T-helper 2 cell (primary cell): ENCODE measurements around the gene SALL1.

Experiments
- DNase-seq, 5 experiments: peaks; one replicate each; pipeline versions ENCODE4 v3.0.0 to v3.0.0-alpha.2; 2012 to 2022

The SALL1 gene

DNA sequence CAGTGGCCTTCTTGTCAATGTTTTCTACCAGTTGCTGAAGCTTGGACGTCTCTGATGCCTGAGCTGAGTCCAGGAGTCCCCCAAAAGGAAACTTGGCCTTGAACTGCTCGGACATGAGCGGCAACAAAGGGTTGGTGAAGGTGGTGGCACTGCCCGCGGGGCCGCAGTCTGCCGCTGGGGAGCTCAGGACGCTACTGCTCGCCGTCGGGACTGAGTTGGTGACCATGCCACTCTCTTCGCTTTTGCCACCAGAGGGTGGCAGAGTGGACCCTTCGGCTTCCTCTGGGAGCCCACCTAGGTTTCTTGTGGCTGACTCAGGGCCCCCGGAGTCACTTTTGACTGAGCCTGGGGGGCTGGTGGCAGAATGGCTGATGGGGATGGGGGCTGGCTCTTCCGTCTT lies 11.0 kb downstream of the SALL1 start:
- DNase-seq, result no peak

DNA sequence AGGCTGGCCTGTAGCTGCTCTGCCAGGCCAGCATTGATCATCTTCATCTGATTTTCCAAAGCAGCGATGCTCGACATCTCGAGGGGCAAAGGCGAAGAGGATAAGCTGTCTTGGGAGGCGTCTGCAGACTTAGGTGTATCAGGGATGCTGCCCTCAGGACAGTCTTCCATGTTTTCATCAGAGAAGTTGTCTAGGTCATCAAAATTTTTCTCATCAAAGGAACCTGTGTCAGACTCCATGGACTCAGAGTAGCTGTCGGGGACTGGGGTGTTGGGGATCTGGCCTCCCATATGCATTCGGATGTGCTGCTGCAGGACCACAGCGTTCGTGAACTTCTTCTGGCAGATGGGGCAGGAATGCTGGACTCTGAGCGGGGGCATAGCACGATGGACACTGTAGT lies 11.5 kb downstream of the SALL1 start:
- DNase-seq, result no peak

DNA sequence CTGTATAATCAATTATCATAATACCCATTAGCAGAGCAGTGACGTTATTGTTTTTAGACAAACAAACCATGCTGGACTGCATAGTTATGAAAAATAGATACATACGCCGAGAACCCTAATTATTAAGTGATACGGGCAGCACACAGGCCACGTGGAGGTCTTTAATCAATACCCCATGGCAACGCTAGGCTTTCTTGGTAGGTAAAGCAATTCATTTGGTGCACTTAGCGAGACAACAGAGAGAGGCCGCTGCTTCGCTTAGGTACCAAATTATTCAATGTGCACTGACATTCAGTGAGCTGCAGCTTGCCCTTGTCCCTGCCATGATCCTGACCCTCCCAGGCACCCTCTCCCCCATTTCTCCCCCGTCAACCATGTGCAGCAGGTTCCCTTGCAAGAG lies 12.9 kb downstream of the SALL1 start:
- DNase-seq, result no peak

DNA sequence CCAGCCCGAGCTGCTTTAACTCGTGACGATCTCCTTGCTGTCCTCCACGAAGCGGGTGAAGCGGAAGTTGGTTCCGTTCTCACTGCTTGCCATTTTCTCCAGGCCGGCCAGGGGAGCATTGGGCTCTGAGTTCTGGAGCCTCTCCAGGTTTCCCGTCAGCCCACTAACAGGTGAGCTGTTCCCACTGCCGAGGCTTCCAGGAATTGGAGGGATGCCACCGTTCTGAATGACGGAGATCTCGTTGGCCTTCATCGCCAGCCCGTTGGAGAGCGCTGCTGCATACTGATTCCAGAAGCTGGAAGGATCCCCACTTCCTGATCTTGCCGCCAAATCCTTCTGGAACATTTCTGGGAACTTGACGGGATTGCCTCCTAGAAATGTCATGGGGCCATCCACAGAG lies 14.0 kb downstream of the SALL1 start:
- DNase-seq, result no peak

DNA sequence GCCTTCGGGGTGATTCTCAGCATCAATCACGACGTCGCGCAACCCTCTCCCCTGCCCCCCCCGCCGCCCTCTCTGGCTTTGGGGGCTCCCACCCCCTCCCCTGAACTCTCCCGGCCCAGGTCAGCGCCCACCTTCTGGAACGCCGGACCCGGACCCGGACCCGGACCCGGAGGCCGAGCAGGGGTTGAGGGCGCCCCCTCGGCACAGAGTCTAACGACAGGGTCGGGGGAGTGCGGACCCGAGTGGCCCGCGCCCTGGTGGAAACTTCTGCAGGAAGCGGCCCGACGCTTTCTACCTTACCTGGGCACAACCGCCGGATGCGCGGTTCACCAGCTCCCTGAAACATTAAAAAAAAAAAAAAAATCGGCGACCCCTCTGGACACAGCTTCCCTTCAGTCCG lies 16.2 kb downstream of the SALL1 start:
- DNase-seq, result no peak

DNA sequence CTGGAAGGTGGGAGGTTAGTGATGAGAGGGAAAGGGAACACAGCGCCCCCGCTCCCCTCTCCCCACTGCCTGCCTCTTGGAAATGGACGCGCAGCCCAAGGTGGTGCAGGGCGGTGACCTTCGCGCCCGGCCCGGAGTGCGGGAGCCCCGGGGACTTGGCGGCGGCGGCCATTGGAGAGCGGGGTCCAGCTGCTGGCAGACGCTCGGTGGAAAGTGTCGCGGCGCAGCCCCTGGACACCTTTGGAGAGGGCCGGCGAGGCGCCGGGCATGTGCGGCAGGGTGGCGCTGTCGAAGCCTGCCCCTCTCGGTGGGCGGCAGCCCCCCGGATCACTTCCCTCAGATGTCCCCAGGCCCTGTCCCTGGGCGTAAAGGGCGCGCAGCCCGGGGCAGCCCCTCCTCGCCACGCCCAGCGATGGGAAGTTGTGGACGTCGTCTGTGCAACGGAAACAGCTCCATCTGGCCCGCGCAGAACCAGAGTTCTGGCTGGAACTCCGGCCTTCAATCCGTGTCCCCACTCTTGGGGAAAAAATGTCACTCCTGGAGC lies 16.7 kb downstream of the SALL1 start:
- no peak for DNase-seq

DNA sequence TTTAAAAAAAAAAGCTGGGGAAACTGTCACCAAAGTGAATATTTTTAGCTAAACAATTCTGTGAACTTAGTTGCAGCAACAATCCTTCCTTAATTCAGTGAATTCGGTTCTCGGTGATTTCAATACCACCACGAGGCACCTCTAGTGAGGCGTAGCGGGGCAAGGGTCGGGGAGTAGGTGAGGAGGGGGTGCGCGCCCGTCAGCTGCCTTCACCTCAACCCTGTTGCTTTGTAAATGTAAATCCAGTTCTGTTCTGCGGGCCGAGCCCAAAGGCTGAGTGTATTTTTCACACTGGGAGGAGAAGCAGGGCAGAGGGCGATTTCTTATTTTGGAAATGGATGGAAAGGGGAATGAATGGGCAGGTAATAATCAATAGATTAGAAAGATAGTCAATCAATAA lies 17.4 kb downstream of the SALL1 start:
- no peak for DNase-seq

DNA sequence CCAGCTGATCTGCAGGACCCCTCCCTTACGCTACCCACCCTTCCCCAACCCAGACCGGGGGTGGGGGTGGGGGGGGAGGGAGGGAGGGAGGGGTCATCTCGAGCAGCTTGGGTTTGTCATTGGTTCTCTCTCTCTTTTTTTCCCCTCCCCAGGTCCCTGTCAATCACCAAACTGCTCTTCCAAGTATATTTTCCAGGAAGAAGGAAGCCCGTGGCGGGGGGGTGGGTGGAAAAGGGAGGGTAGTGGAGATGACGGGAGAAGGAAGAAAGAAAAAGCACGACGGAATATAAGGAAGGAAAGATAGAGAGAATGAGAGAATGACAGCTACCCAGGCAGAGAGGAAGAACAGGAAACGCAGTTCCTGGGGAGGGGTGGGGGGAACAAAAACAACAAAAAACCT lies 17.9 kb downstream of the SALL1 start:
- no peak for DNase-seq

DNA sequence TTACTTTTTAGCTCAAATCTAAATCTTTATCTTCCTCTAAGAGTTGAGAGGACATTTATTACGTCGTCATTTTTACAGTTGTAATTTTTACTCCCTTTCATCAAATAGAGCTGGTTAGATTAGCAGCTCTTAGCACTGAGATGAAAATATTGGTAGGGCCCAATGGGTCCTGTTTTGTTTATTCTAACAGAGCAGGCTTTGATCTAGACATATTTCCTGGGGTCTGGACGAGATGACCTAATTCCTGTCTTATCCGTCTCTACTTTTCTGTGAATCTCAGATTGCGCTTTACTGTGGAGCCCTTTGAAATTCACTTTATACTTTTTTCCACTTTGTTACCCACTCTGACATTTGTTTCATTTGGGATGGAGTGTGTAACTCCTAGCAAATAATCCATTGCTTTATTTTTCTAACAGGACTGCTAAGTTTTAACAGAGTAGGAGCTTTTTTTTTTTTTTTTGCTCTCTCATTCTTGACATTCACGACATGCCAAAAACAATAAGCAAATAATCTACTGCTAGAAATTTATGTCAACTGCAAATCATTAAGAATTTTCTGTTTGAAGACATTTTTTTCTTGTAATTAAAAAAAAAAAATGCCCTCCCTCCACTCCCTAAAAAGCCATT lies 18.5 kb downstream of the SALL1 start:
- no peak for DNase-seq

DNA sequence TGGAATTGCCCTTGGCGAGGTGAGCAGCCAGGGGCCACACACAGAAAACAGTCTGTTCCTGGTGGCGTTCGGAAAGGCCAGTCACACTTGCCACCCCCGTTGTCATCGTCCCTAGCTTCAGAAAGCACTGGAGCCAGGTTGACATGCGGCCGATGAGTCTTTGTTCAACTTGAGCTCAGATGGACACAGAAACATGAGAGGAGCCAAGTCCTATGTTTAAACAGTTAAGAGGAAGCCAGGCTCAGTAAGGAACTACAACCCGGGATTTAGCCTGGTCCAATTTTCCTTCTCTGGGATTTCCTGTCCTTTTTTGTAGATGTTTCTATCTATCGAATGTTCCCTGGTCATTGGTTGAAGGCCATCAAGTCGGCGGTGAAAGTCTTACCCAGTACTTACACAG lies 19.5 kb downstream of the SALL1 start:
- DNase-seq, result no peak

DNA sequence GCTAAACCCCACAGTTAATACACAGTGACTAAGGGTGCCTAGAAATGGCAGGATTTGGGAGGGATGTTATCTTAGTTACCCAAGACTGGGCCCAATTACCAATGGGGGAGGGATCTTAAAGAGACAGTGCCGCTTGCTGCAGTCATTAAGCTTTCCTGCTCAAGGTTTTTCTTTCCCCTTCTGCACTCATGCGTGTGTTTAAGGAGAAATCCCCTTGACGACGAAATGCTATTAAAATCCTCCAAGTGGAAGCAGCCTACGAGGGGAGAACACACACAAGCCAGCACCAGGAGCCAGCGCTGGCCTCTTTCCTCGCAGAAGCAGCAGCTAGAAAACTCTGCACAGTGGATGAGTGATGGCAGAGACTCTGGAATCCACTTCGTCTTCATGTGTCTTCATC lies 22.0 kb downstream of the SALL1 start:
- DNase-seq, result no peak

DNA sequence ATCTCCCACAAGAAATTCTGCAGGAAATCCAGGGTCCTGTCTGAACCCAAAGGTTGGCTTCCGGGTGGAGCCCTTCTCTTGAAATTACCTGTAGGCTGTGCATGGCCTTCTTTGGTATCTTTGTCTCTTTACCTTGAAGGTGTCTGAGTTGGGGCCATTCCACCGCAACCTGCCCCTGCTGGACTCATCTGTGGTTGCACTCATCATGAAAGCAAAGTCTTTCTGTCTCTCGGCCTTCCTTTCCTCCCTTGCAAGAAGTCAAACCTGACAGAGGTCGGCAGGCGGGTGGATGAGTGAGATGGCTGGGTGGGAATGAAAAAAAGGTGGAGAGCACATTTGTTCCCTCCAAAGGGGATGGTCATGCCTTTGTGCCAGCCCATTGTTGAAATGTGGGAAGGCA lies 25.1 kb downstream of the SALL1 start:
- no peak for DNase-seq

DNA sequence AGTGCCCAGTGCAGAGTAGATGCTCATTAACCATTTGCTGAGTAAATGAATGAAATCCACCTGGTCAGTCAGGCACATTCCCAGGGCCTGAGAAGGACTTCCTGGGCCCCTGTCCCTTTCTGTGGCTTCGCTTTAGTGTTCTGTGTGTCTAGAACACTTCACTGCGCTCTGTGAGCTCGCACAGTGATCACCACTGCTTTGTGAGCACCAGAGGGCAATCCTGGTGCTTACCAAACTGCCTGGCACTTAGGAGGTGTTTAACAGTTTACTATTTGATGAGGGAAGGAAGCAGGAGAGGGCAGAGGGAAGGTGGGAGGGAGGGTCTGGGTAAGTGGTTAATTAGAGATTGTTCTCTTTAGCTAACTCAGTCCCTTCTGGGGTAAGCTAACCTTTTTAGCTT lies 26.2 kb downstream of the SALL1 start:
- no peak for DNase-seq

DNA sequence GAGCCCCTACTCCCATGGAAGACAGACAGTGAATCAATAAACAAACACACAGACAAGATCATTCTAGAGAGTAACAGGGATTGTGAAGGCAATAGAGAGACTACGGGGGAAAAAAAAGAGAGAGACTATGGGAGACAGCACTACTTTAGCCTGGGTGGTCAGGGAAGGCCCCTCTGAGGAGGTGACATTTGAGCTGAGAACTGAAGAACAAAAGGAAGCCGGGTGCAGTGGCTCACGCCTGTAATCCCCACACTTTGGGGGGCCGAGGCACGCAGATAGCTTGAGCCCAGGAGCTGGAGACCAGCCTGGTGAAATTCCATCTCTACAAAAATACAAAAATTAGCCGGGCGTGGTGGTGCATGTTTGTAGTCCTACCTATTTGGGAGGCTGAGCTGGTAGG lies 29.2 kb downstream of the SALL1 start:
- no peak for DNase-seq

DNA sequence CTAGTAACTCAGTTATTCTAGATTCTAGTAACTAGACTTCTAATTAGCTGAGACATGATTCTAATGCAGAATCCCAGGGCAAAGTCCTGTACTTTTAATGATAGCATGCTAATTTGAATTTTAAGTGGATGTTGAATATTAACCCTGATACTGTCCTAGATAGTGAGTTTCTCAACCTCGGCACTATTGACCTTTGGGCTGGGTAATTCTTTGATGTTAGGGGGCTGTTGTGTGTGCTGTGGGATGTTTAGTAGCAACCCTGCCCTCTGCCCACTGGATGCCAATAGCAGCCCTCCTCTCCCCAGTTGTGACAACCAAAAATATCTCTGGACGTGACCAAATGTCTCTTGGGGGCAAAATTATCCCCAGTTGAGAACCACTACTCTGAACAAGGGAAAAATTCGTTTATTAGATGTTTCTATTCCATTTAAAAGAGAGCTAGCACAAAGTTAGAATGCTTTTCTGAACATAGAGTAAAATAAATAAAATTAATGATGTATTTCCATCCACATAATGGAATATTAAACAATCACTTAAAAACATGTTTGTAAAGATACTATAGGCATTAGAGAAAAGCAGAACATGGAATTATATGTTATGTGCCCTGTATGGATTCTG lies 30.2 kb downstream of the SALL1 start:
- DNase-seq, result no peak

DNA sequence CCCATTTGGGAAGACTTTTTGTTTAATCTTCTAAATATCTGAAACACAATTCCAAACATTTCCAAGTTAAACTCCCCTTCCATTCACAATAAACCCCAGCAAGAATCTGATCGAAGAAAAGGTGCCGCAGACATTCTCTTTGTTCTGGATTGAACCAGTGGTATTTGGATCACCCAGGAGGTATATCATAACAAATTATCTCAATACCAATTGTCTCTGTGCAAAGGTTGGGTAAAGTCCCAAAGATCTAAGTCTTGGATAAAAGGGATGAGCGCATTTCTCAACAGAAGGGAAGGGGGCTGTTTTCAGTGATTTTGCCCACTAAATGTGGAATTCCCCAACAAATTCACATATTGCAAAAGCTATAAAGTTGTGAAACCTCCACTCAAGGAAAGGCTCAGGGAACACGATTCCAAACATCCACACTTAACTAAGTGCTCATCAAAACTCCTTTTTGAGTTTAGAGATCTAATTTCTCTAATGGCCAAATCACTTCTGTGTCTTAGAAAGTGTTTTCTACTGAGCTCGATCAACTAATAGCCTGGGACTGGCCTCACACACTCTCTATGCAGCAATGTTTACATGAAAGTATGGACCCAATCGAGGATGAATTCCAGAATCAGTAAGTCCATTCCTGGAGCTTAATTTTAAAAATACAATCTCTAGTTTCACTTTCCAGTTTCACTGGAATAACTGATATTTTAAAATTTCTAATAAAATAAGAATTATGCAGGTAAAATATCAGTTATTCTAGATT lies 30.9 kb downstream of the SALL1 start:
- no peak for DNase-seq

DNA sequence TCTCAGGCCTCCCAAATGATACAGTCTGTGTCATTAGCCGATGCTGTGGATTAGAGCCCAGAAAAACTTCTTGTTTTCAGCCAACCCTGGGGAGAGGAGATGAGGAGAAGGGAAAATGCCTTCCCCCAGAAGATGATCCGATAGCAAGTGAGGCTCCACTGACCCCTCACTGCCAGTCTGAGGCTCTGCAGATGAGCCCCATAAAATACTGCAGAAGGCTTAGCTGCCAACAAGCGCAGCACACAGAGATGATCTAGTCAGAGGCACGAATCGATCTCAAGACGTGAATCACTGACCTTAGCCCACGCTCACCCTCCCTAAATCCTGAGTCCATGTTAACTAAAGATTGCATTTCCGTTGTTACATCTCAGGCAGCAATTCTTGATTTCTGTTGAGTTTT lies 31.5 kb downstream of the SALL1 start:
- DNase-seq, result no peak

DNA sequence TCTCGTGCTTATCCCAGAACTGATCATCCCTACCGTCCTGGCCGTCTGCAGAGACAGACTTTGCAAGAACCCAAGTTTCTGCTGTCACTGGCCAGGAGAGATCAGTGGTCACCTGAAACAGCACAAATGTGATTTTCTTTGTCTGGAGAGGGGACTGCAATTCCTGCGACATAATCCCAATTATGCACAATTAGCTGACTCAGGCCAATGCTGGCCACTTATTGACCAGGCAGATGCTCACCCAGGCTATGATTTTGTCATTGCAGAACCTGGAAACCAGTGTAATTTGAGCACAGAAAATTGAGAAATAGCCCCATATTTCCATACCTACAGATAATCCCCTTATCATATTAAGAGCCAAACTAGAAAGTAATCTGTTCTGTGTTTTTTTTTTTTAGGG lies 34.7 kb downstream of the SALL1 start:
- no peak for DNase-seq

DNA sequence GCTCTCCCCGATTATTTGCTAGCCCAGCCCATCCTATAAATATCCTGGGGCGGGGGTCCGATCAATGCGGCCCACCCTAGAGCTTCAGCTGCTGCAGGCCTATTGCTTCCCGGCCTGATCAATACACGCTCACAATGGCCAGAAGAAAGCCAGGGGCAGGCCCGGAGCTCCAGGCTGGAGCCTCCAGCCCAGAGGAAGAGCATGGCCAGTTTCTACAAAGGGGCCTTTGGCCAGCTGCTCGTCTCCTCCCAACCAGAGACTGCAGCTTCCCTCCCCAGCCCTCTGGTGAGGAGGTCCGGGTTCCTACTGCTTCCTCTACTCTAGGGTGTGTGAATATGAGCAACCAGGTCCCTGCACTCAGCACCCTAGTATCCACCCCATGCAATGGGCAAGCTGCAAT lies 36.7 kb downstream of the SALL1 start:
- DNase-seq, result no peak

DNA sequence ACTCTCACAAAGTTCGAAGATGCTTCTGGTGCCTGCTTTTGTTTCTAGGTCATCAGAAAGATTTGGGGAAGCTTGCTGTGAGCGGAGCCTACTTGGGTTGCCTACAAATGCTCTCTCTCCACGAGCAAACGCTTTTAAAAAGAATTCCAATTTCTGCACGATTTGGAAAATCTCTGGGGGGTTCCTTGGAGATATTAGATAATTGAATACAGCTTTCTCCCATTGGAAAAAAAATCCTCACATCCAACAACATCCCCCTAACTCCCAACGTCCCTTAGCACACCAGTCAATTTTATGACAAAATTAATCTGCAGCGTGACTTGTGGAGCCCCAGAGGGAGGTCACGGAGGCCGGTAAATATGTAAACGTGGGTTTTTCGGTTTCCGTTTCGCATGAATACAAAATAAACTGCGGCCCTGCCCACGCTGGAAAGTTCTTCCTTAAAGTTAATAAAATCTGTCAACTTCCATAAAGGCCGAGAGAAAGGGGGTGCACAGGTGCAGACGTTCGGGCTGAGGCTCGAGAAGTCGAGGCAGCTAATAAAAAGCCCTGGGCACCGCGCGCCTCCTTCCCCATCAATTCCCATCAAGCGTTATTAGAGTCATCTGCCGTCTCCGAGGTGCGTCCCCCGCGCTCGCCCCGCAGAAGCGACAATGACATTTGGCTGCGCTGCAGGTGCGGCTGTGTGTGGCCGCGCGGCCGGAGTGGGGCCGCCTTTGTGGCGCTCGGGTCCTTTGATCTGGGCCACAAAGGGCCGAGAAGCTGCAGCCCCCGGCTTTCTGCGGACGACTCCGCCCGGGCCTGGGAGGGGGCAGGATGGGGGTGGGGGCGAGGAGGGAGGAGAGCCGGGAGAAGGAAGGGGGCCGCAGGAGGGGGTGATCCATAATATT lies 37.6 kb downstream of the SALL1 start:
- DNase-seq, result no peak

DNA sequence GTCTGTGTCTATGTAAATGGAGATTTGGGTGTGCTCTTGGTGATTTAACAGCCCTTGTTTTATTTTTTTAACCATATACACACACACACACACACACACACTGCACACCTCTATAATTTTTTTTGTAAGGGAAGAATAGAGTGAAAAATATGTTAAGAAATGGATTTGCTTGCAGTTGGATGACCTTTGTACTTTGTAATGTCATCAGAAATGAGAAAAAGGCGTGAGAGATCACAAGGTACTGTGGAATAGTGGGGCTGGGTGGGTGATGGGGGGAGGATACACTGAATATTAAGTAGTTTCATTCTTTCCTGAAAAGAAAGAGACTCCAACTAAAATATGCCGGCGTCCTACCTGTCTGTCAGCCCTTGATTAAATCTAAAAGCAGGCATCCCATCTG lies 38.7 kb downstream of the SALL1 start:
- no peak for DNase-seq

DNA sequence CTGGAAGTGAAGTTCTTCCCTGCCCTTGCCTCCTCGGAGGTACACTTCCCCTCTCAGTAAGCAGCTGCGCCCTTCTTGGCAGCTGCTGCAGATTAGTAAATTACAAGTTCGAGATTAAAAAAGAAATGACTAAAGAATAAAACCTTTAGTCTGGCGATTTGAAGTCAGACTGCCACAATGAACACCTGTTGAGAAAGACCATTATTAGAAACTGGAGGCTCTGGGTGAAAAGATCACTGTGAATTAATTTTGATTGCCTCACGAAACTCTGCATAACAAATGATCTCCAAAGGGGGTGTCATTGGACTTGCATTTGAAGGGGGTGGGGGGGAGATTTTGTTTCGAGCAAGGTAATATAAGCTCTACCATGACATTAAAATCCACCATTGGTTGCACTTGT lies 39.3 kb downstream of the SALL1 start:
- no peak for DNase-seq

DNA sequence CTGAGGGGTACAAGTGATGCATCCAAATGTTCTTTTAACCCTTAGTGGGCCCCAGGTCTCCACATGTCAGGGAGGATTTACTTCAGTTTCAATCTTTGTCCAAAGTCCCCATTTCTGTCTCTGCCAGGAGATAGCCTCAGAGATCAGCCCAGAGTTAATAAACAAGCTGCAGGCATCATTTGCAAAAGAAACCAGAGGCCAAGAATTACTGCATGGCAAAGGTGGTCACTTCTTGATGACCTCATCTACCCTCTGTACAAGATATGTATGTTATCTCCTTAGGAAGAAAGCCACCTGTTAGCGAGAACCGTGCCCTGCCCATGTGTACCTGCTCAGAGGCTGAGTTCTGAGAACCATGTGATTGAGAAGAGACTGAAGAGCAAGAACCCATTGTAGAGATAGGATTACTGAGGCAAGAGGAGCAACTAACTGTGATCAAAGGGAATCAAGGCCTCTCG lies 40.3 kb downstream of the SALL1 start:
- DNase-seq, result no peak
